Measurements from ENCODE around the gene PDE10A. TPM values are rescaled to one million over a fixed set of nuclear protein-coding genes. Genes with fewer than 3 reads are reported as not detected.

PDE10A gene
- total RNA-seq, 4 donors from 2014 or later, result 0.54 to 4.4 (median 0.98) TPM

- 75 to 77% methylated on average over 8 of the region's 8 CpGs for WGBS, 2 donors
- TF ChIP-seq POLR2A (IDR thresholded peaks at IDR 0.05), result no peak
- TF ChIP-seq CTCF (IDR thresholded peaks at IDR 0.05), result no peak
- H3K4me3 ChIP-seq (ENCODE audit: low read depth, poor library complexity, severe bottlenecking), result no peak overlapping the region
- intact Hi-C loops (cut with DNase I; ENCODE audit: low total_unique reads), result no loop called here
- no peak for DNase-seq (ENCODE audit: low spot score in 2 of 2)
These were observed 5.9 kb upstream of the PDE10A start for GRCh38 chr6:165668951-165669350.

- DNase-seq (ENCODE audit: low spot score in 2 of 2), result no peak
- WGBS, 2 donors, result 24 to 27% methylated on average over 4 of the region's 4 CpGs
- intact Hi-C loops (cut with DNase I; ENCODE audit: low total_unique reads), result no loop called here
- no peak for TF ChIP-seq POLR2A (IDR thresholded peaks at IDR 0.05)
- no peak for TF ChIP-seq CTCF (IDR thresholded peaks at IDR 0.05)
- no peak overlapping the region for H3K4me3 ChIP-seq (ENCODE audit: low read depth, poor library complexity, severe bottlenecking)
These were observed 2.3 kb upstream of the PDE10A start for GRCh38 chr6:165665384-165665672.

DNA sequence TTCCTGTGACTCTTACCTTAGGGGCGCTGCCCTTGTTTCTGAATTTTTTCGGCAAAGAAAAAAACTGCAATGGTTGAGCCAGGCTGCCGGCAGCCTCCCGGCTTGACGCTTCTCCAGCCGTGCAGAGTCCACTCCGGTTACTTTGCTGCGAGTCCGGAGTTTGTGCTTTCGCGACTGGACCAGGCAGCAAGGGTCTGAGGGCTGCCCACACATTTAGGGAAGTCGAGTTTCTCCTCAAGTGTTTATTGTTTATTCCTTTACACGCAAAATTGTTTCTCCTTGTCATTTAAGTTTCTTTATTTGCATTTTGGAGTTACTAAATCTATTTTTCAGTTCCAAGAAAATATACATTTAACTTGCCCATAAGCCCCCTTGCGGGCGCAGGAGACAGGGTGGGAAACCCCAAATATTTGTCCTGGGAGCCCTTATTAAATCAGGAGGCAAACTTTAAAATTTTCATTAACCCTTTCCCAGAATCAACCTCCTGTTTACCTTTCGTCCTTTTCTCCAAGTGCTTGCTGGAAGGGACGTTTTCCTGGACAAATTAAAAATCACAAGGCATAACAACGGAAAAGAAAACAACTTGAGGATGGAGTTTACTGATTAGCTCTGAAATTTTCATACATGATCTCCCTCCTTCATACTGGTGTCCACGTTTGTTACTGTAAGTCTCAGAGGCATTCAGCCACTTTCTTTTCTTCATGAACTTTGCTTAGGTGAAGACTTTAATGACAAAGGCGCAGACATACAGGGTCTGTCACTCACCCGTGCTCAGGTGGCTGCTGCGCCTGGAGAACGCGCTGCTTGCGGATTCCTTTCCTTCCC, 1.7 kb upstream of the PDE10A start:
- WGBS, 2 donors, result 13 to 14% methylated on average over 25 of the region's 25 CpGs
- intact Hi-C loops (cut with DNase I; ENCODE audit: low total_unique reads), result no loop called here
- peak in 1 of 2 donors; percentile 3 for DNase-seq (ENCODE audit: low spot score in 2 of 2)
- TF ChIP-seq CTCF (IDR thresholded peaks at IDR 0.05), result no peak
- TF ChIP-seq POLR2A (IDR thresholded peaks at IDR 0.05), result no peak
- H3K4me3 ChIP-seq (ENCODE audit: low read depth, poor library complexity, severe bottlenecking), result peak overlapping the region; percentile 2

- 2% methylated on average over 47 to 48 of the region's 48 CpGs for WGBS, 2 donors
- TF ChIP-seq POLR2A (IDR thresholded peaks at IDR 0.05), result no peak
- TF ChIP-seq CTCF (IDR thresholded peaks at IDR 0.05), result no peak
- H3K4me3 ChIP-seq (ENCODE audit: low read depth, poor library complexity, severe bottlenecking), result no peak overlapping the region
- DNase-seq (ENCODE audit: low spot score in 2 of 2), result peak in 1 of 2 donors; percentile 79
- intact Hi-C loops (cut with DNase I; ENCODE audit: low total_unique reads), result no loop called here
These were observed 906 bp upstream of the PDE10A start for GRCh38 chr6:165663736-165664558.

GRCh38 chr6:165663377-165663735, 315 bp upstream of the PDE10A start:
- DNase-seq (ENCODE audit: low spot score in 2 of 2), result peak in 1 of 2 donors; percentile 81
- peak overlapping the region; percentile 42 for H3K4me3 ChIP-seq (ENCODE audit: low read depth, poor library complexity, severe bottlenecking)
- no peak for TF ChIP-seq CTCF (IDR thresholded peaks at IDR 0.05)
- TF ChIP-seq POLR2A (IDR thresholded peaks at IDR 0.05), result no peak
- 0 to 1% methylated on average over 16 to 22 of the region's 22 CpGs for WGBS, 2 donors
- intact Hi-C loops (cut with DNase I; ENCODE audit: low total_unique reads), result no loop called here
